ENCODE measurements around the gene MT1A. TPM values are rescaled to one million over a fixed set of nuclear protein-coding genes. Genes with fewer than 3 reads are reported as not detected.
"Not testable (repeated sequence)": the region's sequence is repeated elsewhere in the genome, so short reads cannot be mapped to it uniquely, and the experiment has no call there.

Gene MT1A
- total RNA-seq, 1 donor from 2014 or later: 4.2 TPM

DNA sequence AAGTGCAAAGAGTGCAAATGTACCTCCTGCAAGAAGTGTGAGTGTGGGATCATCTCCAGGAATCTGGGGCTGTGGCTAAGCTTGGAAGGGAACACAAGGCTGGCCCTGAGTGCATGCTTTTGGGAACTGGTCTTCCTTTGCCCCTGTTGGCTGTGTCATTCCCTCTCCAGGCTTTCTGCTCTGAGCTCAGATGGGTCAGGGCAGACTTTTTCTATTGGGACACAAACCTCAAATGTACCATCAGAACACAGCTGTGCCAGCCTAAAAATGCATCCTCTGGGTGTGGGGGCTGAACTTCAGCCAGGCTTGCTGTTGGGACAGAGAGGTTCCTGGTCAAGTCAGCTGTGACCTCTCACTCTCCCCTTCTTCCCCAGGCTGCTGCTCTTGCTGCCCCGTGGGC is 14.1 kb downstream of the MT1A start:
- no peak for DNase-seq (ENCODE audit: low read depth, low spot score)

DNA sequence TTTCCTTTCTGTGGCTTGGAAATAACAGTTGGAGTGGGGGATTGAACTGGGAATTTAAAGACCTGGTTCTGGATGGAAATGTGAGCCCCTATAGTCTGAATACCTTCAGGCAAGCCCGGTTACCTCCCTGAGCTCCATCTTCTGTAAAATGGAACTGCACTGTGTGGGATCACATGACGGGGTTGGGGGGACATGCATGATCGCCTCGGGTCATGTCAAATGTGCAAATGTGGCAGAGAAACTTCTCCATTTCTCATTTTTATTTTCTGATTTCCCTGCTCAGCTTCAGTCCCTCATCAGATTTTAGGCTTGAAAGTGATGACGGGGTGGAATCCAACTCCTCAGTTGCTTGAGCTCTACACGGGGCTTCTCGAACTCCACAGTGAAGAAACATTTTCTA is 14.8 kb downstream of the MT1A start:
- no peak for DNase-seq (ENCODE audit: low read depth, low spot score)

GRCh38 chr16:56657555-56658326 is 19.3 kb downstream of the MT1A start, which contains the start of gene MT1F:
Gene MT1F (plus strand): TSS chr16:56657959. CDS start chr16:56658059, 100 bp downstream.
- DNase-seq (ENCODE audit: low read depth, low spot score): no peak

GRCh38 chr16:56658327-56658875 is 19.9 kb downstream of the MT1A start:
- DNase-seq (ENCODE audit: low read depth, low spot score): no peak

- no peak for DNase-seq (ENCODE audit: low read depth, low spot score)
Observed at GRCh38 chr16:56662357-56663354, 24.2 kb downstream of the MT1A start.

DNA sequence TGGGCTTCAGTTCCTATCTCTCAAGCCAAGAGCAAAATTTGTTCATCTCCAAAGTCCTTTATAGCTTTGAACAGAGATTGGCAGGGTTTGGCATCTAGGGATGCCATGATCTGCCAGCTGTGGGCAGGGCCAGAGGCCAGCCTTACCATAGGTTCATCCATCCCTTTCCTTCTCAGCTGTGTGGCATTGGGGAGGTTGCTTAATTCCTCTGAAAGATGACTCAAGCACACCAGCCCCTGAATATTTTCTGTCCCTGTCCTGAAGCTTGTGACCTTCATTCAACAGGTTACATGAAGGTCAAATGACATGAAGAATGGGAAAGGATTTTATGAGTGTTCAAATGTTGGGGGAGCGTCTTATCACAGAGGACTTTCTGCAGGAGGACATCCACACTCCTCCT is 26.0 kb downstream of the MT1A start:
- no peak for DNase-seq (ENCODE audit: low read depth, low spot score)

DNA sequence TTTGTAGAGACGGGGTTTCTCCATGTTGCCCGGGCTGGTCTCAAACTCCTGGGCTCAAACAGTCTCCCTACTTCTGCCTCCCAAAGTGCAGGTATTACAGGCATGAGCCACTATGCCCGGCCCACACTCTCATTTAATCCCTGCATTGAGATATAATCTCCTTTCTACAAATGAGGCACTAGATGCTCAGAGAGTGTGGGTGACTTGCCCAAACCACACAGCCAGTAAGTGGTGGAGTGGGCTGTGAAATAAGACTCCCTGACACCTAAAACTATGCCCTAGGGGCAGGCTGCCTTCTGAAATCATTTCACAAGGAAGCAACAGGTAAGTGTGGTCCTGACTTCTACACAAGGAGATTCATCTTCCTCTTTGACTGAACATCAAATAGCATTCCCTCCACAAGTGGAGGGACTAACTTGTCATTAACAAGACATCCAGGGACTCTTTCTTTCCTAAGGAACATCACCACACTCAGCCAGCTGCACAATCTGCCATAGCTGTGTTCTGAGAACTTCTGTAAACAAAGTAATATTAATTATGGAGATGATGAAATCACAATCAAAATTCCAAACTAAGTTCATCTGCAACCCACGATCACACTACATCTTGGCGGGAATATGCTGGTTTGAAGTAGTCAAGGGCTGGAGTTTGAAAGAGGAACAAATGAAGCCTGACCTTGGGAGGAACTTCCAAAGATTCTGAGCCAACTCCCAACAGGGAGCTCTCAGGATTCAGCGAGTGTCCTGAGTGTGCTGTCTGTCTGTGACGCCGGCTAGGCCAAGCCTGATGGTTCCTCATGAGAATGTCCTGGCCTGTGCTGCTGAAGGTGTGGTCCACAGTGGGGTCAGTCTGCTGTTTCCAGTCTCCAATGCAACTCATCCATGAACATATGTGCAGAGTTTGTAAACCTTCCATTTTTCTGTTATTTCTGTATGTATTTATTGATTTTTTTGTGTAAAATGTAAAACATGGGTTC is 27.1 kb downstream of the MT1A start:
- not testable (repeated sequence) for DNase-seq (ENCODE audit: low read depth, low spot score)

DNA sequence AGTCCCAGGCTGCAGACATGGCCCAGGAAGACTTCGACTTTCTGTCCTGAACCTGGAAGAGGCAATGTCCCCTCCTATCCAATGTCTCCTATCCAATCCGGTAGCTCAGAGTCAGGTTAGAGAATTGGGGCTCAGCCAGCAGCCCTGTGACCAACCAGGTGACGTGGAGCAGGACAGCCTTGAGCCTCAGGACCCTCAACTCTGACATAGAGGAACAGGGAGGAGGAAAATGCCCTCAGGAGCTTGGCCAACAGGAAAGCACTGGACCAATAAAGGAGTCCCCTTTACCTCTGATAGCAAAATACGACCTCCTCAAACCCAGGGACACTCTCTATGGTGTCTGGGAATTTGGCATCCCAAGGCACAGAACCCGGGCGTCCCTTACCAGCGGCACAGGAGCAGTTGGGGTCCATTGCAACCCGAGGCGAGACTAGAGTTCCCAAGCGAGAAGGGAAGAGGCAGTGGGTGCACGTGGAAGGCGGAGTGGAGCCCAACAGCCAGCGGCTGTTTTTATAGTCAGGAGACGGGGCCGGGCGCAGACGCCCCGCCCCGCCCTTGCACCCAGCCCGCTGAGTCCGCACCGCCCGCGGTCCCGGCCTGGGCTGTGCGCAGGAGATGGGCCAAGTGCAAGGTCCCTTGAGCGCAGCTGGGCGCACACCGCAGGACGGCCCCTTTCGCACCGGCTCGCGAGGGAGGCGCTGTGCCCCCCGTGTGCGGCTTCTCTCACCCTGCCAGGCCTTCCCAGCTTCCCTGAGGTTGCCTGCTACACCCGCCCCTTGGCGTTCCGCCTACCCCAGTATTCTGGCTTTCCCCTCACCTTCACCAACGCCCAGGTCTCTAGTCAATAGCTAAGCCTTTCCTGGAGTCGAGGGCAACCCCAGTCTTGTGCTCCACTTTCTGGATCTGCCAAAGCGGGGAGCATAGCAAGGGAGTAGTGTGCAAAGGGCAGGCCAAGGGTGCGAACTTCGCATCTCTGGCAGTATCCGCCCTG is 29.4 kb downstream of the MT1A start, which contains the start of gene MT1G:
Gene MT1G, minus strand, starts transcription at position 485 of the 991 bp plus-strand sequence. Its CDS starts 72 bp downstream, at position 413.
- DNase-seq (ENCODE audit: low read depth, low spot score): no peak

DNA sequence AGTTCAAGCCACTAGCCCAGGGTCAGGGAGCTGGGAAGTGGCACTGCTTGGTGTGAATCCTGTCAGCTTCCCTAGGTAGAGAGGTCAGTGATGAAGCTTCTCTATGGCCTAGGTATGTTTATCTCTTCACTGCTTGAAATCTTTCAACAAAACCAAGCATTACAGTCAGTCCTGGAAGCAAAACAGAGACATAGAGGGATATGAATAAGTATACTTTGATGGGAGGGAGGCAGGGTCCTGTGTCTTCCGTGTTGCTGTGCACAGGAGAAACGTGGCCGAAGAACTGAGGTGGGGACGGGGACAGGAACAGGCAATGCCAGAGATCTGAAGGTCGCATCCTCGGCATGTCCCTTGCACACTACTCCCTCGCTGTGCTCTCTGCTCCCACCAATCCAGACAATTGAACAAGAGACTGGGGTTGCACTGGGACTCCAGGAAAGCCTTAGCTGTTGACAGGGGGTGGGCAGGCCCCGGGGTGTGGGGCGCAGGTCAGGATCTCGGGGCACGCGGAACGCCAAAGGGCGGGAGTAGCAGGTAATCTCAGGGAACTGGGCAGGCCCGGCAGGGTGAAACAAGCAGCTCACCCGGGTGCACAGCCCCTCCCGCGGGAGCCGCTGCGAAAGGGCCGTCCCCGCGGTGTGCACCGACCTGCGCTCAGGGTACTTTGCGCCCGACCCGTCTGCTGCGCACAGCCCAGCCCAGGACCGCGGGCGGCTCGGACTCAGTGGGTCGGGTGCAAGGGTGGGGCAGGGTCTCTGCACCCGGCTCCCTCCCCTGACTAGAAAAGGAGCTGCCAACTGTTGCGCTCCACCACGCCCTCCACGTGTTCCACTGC is 30.8 kb downstream of the MT1A start, which contains the start of gene MT1H:
Gene MT1H, plus strand, starts transcription at position 810 of the 835 bp plus-strand sequence. CDS start 71 bp downstream, outside the sequence.
- no peak for DNase-seq (ENCODE audit: low read depth, low spot score)

GRCh38 chr16:56669840-56670619 is 31.6 kb downstream of the MT1A start:
- no peak for DNase-seq (ENCODE audit: low read depth, low spot score)

DNA sequence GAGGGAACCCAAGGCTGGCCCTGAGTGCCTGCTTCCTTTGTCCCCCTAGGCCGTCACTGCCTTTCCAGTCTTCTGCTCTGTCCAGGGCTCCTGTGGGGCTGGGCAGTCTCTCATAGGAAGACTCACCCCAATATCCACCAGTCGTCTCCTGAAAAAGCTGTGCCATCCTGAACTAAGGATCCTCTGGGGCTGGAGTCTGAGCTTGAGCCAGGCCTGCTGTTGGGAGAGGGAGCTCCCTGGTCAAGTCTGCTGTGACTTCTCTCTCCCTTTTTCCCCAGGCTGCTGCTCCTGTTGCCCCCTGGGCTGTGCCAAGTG is 32.1 kb downstream of the MT1A start:
- DNase-seq (ENCODE audit: low read depth, low spot score): no peak

DNA sequence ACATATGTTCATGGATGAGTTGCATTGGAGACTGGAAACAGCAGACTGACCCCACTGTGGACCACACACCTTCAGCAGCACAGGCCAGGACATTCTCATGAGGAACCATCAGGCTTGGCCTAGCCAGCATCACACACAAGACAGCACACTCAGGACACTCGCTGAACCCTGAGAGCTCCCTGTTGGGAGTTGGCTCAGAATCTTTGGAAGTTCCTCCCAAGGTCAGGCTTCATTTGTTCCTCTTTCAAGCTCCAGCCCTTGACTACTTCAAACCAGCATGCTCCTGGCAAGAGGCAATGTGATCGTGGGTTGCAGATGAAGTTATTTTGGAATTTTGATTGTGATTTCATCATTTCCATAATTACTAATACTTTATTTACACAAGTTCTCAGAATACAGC is 33.2 kb downstream of the MT1A start:
- DNase-seq (ENCODE audit: low read depth, low spot score): not testable (repeated sequence)

GRCh38 chr16:56672171-56672570 is 33.7 kb downstream of the MT1A start:
- not testable (repeated sequence) for DNase-seq (ENCODE audit: low read depth, low spot score)

DNA sequence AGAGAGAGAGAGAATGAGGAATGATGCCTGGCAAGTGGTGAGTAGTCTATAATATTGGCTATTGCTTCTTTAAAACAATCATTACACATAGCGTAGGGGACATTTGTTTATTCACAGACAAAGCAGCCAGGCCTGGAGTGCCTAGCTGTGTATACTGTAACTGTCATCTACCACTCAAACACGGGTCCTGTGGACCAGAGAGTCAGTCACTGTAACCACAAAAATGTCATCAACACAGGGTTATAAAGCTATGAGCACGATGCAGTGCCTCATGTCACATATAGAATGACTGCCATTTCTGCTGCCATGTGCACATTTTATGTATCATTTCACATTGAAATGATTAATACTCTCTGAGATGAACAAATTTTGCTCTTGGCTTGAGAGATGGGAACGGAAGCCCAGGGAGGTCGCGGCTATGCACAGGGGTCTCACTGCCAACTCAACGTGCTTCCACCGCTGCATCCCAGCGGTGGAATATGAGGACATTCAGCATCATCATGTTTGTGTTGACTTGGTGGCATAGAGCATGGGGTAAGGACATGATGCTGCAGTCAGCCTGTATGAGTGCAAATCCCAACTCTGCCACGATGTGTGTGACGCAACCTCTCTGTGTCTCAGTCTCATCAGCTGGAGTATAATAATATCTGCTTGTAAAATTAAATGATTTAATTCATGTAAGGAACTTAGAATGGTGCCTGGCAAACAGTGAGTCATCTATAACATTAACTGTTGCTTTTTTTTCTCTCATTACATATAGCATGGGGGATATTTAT is 34.5 kb downstream of the MT1A start:
- no peak for DNase-seq (ENCODE audit: low read depth, low spot score)

GRCh38 chr16:56673921-56674320 is 35.5 kb downstream of the MT1A start:
- no peak for DNase-seq (ENCODE audit: low read depth, low spot score)

DNA sequence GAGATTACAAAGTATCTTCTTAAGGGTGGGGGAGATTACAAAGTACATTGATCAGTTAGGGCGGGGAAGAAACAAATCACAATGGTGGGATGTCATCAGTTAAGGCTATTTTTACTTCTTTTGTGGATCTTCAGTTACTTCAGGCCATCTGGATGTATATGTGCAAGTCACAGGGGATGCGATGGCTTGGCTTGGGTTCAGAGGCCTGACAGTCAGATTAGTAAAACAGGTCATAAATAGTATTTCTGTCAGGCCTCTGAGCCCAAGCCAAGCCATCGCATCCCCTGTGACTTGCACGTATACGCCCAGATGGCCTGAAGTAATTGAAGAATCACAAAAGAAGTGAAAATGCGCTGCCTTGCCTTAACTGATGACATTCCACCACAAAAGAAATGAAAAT is 36.1 kb downstream of the MT1A start:
- DNase-seq (ENCODE audit: low read depth, low spot score): not testable (repeated sequence)

GRCh38 chr16:56675685-56676210 is 37.3 kb downstream of the MT1A start:
- DNase-seq (ENCODE audit: low read depth, low spot score): no peak

Data from pulmonary artery endothelial cell (primary cell).